Esophagus (tissue), 2 donors: ENCODE results near the gene PTGDS. TPM values are rescaled to one million over a fixed set of nuclear protein-coding genes. Genes with fewer than 3 reads are reported as not detected.

Source experiments
- H3K27ac ChIP-seq, 2 donors: one replicate each; pipeline ENCODE4 v1.5.1; 2013; ENCODE audit warnings: low read depth in 2 of 2, mild to moderate bottlenecking in 2 of 2, inconsistent platforms in 1 of 2, low read length in 1 of 2, moderate library complexity in 1 of 2
- H3K27me3 ChIP-seq, 2 donors: one replicate each; pipeline ENCODE4 v1.6.1; 2013; ENCODE audit warnings: low read length in 2 of 2, control low read depth in 1 of 2, mild to moderate bottlenecking in 1 of 2; ENCODE audit not compliant: insufficient read depth in 2 of 2, control insufficient read depth in 1 of 2
- H3K36me3 ChIP-seq, 2 donors: one replicate each; pipeline ENCODE4 v1.6.1; 2013; ENCODE audit warnings: low read length in 1 of 2; ENCODE audit not compliant: control insufficient read depth in 2 of 2, insufficient read depth in 2 of 2
- H3K4me1 ChIP-seq, 2 donors: one replicate each; pipeline ENCODE4 v1.6.1; 2013; ENCODE audit warnings: low read length in 1 of 2; ENCODE audit not compliant: control insufficient read depth in 2 of 2, insufficient read depth in 2 of 2
- H3K4me3 ChIP-seq, 2 donors: one replicate each; pipeline ENCODE4 v1.5.1; 2013; ENCODE audit warnings: low read length in 2 of 2, mild to moderate bottlenecking in 2 of 2, low read depth in 1 of 2, moderate library complexity in 1 of 2
- H3K9me3 ChIP-seq, 2 donors: one replicate each; pipeline ENCODE4 v1.6.1; 2013; ENCODE audit warnings: mild to moderate bottlenecking in 2 of 2, low read depth in 1 of 2, low read length in 1 of 2, moderate library complexity in 1 of 2; ENCODE audit not compliant: control insufficient read depth in 2 of 2, insufficient read depth in 1 of 2
- whole genome bisulfite sequencing, 2 donors: extraction: QIAGEN DNeasy Blood & Tissue Kit; methylation state at CpG; one replicate each; pipeline ENCODE4 v1.1.7; 2013; 5-methylcytosine and 5-hydroxymethylcytosine counted together
- polyA plus RNA-seq, 2 donors: library from polyadenylated mRNA; stranded (reverse); fragments of 200-250 nt; gene quantifications; one replicate each; pipeline ENCODE4 v1.2.3, GENCODE V29; 2013
- donor health status: healthy with polysubstance abuse.
- donor health status: Bipolar disorder and iron deficiency.

Gene PTGDS
- polyA plus RNA-seq, 2 donors: 18.4 to 42.3 TPM

DNA sequence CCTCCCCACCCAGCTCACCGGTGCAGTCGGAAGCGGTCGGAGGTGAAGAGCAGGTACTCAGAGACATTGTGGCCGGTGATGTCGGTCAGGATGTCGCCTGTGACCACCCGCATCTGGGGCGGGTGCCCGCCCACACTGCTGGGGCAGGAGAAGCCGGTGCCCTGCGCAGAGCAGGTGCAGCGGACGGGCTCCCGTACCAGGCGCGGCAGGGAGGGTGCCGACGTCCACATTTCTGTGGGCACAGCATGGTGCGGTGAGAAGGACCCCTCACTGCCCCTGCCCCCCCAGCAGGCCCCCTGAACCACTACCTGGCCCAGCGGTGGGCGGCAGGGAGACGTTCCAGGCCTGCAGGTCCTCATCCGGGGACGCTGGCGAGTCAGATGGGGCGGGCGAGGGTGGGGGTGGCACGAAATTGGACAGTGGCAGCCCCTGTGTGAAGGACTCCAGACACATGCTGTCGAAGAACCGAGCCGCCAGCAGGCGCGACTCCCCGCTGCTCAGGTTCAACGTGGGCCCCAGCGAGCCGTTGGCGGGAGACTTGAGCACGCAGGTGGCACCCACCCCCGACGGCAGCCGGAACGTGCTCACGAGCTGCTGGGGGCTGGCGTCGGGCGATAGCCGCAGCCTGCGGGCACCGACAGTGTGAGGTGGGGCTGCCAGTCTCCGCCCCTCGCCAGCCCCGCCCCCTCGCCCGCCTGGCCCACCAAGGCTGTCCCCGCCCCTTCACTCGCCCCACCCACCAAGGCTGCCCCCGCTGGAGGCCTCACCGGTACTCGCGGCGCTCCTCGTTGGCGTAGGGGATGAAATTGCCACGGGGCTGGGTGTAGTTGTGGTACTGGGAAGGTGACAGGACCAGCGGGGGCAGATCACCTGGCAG is 35.6 kb downstream of the PTGDS start:
- Histone ChIP-seq H3K4me1 (no peaks in the 10 kb centered on the region), H3K27me3 (no peaks in the 10 kb centered on the region), H3K27ac (no peak overlapping the region), H3K9me3 (no peaks in the 10 kb centered on the region), H3K36me3 (peaks cover 0 to 33% of the 10 kb centered on the region in 2 donors), H3K4me3 (no peak overlapping the region)
- WGBS, 2 donors: 85% methylated on average over 60 to 67 of the region's 67 CpGs

DNA sequence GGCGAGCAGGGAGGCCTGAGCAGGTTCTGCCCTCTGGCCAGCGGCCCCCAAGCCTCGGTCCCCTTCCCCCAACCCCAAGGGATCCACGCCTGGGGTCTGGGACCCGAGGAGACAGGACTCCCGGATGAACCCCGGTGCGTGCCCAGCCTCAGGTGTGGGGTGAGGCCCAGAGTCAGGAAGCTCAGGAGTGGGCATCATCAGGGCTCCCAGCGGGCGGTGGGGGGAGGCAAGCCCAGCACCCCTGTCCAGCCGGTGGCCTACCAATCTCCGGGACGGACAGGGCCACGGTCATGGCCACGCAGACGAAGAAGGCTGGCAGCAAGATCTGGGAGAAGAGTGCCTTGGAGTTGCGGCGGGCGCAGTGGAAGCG is 36.3 kb downstream of the PTGDS start:
- H3K4me3 ChIP-seq: no peak overlapping the region
- no peaks in the 10 kb centered on the region for H3K4me1 ChIP-seq
- no peaks in the 10 kb centered on the region for H3K9me3 ChIP-seq
- WGBS, 2 donors: 91 to 95% methylated on average over 16 to 20 of the region's 20 CpGs
- no peak overlapping the region for H3K27ac ChIP-seq
- no peaks in the 10 kb centered on the region for H3K27me3 ChIP-seq
- H3K36me3 ChIP-seq: peaks cover 0 to 34% of the 10 kb centered on the region in 2 donors

DNA sequence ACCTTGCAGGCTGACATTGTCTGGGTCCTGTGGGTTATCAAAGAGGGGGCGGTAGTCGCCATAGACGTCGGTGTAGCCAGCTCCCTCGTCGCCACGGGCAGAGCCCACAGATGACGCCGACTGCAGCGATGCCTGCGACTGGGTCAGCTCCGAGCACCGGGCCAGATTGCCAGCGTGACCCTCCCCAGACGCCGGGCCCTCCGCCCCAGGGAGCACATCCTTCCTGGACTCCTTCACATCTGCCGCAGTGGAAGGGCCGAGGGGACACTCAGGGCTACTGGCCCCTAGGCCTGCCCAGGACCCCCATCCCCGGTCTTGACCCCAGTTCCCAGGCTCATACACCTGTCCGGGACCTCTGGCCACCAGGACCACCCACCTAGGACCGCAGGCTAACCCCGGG is 36.9 kb downstream of the PTGDS start:
- H3K4me3 ChIP-seq: no peak overlapping the region
- H3K27ac ChIP-seq: no peak overlapping the region
- no peaks in the 10 kb centered on the region for H3K27me3 ChIP-seq
- no peaks in the 10 kb centered on the region for H3K4me1 ChIP-seq
- peaks cover 0 to 38% of the 10 kb centered on the region in 2 donors for H3K36me3 ChIP-seq
- no peaks in the 10 kb centered on the region for H3K9me3 ChIP-seq
- WGBS, 2 donors: 89 to 94% methylated on average over 21 to 23 of the region's 23 CpGs

DNA sequence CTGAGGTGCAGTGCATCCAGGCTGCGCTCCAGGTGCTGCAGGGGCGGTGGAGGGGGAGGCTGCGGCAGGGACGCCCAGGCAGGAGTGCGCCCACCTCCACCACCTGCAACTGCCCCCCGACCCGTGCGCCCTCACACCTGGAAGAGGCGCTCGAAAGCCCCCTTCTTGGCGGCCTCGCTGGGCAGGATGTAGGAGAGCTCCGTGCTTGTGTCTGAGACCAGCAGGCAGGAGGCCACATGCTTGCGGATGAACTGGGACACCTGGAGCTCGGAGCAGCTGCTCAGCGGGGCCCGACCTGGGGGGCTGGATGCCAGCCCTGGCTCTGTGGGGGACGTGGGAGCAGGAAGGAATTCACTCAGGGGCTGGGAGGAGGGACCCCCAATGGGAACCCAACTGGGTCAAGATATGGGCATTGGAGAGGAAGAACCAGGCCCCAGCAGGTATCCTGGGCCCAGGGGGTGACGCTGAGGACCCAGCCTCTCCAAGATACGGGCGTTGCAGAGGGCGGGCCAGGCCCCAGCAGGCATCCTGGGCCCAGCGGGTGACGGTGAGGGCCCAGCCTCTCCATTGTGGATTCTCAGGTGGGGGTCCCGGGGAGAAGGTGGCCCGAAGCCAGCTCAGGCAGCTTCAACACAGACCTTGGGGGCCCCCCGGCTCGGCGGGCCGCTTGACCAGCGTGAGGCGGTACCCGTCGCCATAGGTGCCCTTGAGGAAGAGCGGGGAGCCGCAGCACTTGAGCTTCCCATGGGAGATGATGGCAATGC is 37.7 kb downstream of the PTGDS start:
- no peak overlapping the region for H3K27ac ChIP-seq
- peaks cover 0 to 35% of the 10 kb centered on the region in 2 donors for H3K36me3 ChIP-seq
- no peaks in the 10 kb centered on the region for H3K4me1 ChIP-seq
- WGBS, 2 donors: 95 to 97% methylated on average over 36 of the region's 36 CpGs
- H3K4me3 ChIP-seq: no peak overlapping the region
- H3K27me3 ChIP-seq: no peaks in the 10 kb centered on the region
- H3K9me3 ChIP-seq: no peaks in the 10 kb centered on the region

DNA sequence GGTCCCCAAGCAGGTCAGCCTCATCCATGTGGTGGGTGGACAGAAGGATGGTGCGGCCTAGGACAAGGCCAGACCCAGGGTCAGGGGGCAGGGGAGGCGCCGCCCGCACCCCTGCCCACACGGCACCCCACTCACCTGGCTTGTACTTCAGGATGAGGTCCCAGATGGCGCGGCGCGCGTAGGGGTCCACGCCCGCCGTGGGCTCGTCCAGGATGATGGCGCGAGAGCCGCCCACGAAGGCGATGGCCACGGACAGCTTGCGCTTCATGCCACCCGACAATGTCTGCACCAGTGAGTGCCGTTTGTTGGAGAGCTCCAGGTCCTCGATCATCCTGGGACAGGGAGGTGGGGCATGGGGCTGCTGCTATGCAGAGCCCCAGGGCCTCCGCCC is 38.2 kb downstream of the PTGDS start:
- Histone ChIP-seq H3K27me3 (no peaks in the 10 kb centered on the region), H3K9me3 (no peaks in the 10 kb centered on the region), H3K36me3 (peaks cover 0 to 32% of the 10 kb centered on the region in 2 donors), H3K4me3 (no peak overlapping the region), H3K27ac (no peak overlapping the region), H3K4me1 (no peaks in the 10 kb centered on the region)
- WGBS, 2 donors: 97 to 98% methylated on average over 25 of the region's 25 CpGs

DNA sequence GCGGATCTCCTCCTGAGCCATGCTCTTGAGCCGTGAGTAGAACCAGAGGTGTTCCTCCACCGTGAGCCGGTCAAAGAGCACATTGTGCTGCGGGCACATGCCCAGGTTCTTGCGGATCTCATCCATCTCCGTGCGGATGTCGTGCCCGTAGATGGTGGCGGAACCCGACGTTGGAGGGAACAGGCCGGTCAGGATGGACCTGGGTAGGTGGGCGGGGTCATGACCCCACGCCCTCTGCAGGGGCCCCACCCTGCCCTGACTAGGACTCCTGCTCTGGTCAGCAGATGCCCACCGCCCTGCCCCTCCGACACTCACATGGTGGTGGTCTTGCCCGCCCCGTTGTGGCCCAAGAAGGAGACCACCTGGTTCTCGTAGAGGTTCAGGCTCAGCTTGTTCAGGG is 38.7 kb downstream of the PTGDS start:
- WGBS, 2 donors: 96% methylated on average over 21 of the region's 21 CpGs
- Histone ChIP-seq H3K4me1 (no peaks in the 10 kb centered on the region), H3K27ac (no peak overlapping the region), H3K4me3 (no peak overlapping the region), H3K27me3 (no peaks in the 10 kb centered on the region), H3K36me3 (peaks cover 0 to 31% of the 10 kb centered on the region in 2 donors), H3K9me3 (no peaks in the 10 kb centered on the region)

DNA sequence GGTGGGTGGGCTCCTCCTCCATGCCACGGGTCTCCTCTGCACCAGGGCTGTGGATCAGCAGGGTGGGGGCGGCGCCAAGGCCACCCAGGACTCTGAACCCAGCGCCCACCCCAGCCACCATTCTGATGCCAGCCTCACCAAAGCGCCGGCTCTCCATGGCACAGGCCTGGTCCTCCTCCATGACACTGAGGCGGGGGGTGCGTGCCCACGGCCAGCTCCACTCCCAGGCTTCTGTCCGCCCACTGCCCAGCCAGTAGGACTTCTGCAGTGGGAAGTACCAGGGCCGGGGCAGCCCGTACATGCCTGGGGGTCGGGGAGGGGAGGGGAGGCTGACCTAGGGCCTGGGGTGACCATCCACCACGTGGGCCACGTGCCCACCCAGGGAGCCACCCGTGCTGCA is 39.1 kb downstream of the PTGDS start:
- H3K27ac ChIP-seq: no peak overlapping the region
- H3K4me3 ChIP-seq: no peak overlapping the region
- no peaks in the 10 kb centered on the region for H3K4me1 ChIP-seq
- H3K36me3 ChIP-seq: peaks cover 0 to 30% of the 10 kb centered on the region in 2 donors
- 92 to 98% methylated on average over 16 of the region's 16 CpGs for WGBS, 2 donors
- H3K27me3 ChIP-seq: no peaks in the 10 kb centered on the region
- H3K9me3 ChIP-seq: no peaks in the 10 kb centered on the region

DNA sequence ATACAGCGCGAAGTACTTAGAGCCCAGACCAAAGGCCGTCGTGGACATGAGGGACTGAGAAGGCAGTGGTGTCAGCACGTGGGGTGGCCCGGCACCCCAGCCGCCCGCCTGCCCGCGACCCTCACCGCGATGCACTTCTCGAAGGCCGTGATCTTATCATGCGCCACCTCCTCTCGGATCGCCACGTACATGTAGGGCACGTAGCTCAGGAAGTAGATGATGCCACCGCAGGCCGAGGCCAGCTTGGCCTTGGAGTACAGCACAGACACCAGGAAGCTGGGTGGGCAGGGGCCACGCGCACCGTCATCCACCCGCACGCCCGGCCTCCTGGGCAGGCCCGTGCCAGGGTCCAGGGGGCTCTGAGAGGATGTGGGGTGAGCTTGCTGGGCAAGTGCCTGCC is 39.8 kb downstream of the PTGDS start:
- Histone ChIP-seq H3K4me3 (no peak overlapping the region), H3K9me3 (peaks cover 0 to 3% of the 10 kb centered on the region in 2 donors), H3K27me3 (no peaks in the 10 kb centered on the region), H3K27ac (no peak overlapping the region), H3K4me1 (no peaks in the 10 kb centered on the region), H3K36me3 (peaks cover 0 to 27% of the 10 kb centered on the region in 2 donors)
- WGBS, 2 donors: 97 to 98% methylated on average over 28 of the region's 28 CpGs

DNA sequence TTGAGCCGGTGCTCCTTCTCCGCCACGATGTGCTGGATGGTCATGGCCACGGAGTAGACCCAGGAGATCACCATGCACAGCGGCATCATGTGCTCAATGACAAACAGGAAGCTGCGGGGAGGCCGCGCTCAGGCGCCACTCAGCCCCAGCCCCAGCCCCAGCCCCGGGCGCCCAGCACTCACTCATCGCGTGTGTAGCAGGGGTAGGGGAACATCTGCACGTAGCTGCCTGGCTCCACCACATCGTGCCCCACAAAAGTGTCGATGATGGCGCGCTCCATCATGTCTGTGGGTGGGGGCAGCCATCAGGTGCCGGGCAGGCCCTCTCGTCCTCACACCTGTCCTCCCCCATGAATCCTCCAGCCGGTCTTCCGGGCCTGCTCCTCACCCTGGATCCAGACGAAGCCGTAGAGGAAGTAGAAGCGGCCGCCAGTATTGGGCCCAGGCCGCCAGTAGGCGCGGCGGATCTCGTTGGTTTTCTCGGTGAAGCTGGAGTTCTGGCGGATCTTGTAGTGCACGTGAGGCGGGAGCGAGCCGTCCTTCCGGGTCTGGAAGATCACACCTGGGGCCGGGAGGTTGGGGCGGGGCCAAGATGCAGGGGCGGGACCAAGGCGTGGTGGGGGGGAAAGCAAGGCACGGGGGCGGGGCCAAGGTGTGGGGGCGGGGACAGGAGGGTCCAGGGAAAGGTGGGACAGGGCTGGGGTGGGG is 40.6 kb downstream of the PTGDS start:
- H3K9me3 ChIP-seq: peaks cover 0 to 3% of the 10 kb centered on the region in 2 donors
- H3K36me3 ChIP-seq: peaks cover 0 to 23% of the 10 kb centered on the region in 2 donors
- 91 to 93% methylated on average over 45 of the region's 45 CpGs for WGBS, 2 donors
- no peaks in the 10 kb centered on the region for H3K4me1 ChIP-seq
- no peak overlapping the region for H3K4me3 ChIP-seq
- no peak overlapping the region for H3K27ac ChIP-seq
- H3K27me3 ChIP-seq: no peaks in the 10 kb centered on the region
